GM18507 (cell line): ENCODE data around the gene SKP1.

Experiments used
- DNase-seq: peaks from one replicate; pipeline ENCODE4 v3.0.0; 2011; ENCODE audit warnings: low read depth; ENCODE audit not compliant: insufficient read length; ENCODE audit errors: extremely low spot score
- FAIRE-seq: peaks from 2 replicates; lab custom pipeline; 2011; peaks lifted over from hg19 to GRCh38; lab: Jason Lieb, UNC

SKP1 gene

GRCh38 chr5:134132372-134133187 is 44.2 kb downstream of the SKP1 start:
- FAIRE-seq: peak; percentile 95
- DNase-seq: no peak

- DNase-seq: no peak
- no peak for FAIRE-seq
These were observed 45.0 kb downstream of the SKP1 start for GRCh38 chr5:134131578-134132350.

- DNase-seq (no peak), FAIRE-seq (no peak)
These were observed 45.6 kb downstream of the SKP1 start for GRCh38 chr5:134131165-134131564.

- no peak for DNase-seq
- FAIRE-seq: no peak
These were observed 46.4 kb downstream of the SKP1 start for GRCh38 chr5:134130239-134130945.

- FAIRE-seq (no peak), DNase-seq (no peak)
These were observed 47.1 kb downstream of the SKP1 start for GRCh38 chr5:134129411-134130238.

- FAIRE-seq: no peak
These were observed 48.1 kb downstream of the SKP1 start for GRCh38 chr5:134128648-134128995.

GRCh38 chr5:134127988-134128647 is 48.6 kb downstream of the SKP1 start:
- DNase-seq (no peak), FAIRE-seq (no peak)

More at GRCh38 chr5:134128648-134128995, 48.1 kb downstream of the SKP1 start:
- DNase-seq: no peak

GRCh38 chr5:134127376-134127861 is 49.3 kb downstream of the SKP1 start:
- FAIRE-seq (peak; percentile 84), DNase-seq (no peak)

- no peak for FAIRE-seq
- no peak for DNase-seq
These were observed 51.4 kb downstream of the SKP1 start for GRCh38 chr5:134125039-134126015.

- FAIRE-seq (no peak), DNase-seq (no peak)
These were observed 52.3 kb downstream of the SKP1 start for GRCh38 chr5:134124289-134125038.

- no peak for DNase-seq
- FAIRE-seq: no peak
These were observed 53.4 kb downstream of the SKP1 start for GRCh38 chr5:134123360-134123759.

- DNase-seq: no peak
- no peak for FAIRE-seq
These were observed 54.2 kb downstream of the SKP1 start for GRCh38 chr5:134122530-134122929.

GRCh38 chr5:134120386-134121138 is 56.2 kb downstream of the SKP1 start:
- no peak for FAIRE-seq
- DNase-seq: no peak

- no peak for FAIRE-seq
These were observed 57.0 kb downstream of the SKP1 start for GRCh38 chr5:134119720-134120119.

GRCh38 chr5:134118212-134118835 is 58.4 kb downstream of the SKP1 start:
- FAIRE-seq (no peak), DNase-seq (no peak)

More at GRCh38 chr5:134119720-134120119, 57.0 kb downstream of the SKP1 start:
- DNase-seq: no peak
